Epithelial cell of prostate (primary cell): ENCODE data around the gene RDH5.
"Not testable (repeated sequence)": the region's sequence is repeated elsewhere in the genome, so short reads cannot be mapped to it uniquely, and the experiment has no call there.

ENCODE experiments used
- DNase-seq: peaks from one replicate; pipeline ENCODE4 v3.0.0-alpha.2; 2011; ENCODE audit warnings: low read depth, low spot score
- H3K27ac ChIP-seq: fragments of 450-650 bp; 2 replicates; pipeline ENCODE4 v1.5.1; 2017; ENCODE audit warnings: mild to moderate bottlenecking

RDH5 gene

DNA sequence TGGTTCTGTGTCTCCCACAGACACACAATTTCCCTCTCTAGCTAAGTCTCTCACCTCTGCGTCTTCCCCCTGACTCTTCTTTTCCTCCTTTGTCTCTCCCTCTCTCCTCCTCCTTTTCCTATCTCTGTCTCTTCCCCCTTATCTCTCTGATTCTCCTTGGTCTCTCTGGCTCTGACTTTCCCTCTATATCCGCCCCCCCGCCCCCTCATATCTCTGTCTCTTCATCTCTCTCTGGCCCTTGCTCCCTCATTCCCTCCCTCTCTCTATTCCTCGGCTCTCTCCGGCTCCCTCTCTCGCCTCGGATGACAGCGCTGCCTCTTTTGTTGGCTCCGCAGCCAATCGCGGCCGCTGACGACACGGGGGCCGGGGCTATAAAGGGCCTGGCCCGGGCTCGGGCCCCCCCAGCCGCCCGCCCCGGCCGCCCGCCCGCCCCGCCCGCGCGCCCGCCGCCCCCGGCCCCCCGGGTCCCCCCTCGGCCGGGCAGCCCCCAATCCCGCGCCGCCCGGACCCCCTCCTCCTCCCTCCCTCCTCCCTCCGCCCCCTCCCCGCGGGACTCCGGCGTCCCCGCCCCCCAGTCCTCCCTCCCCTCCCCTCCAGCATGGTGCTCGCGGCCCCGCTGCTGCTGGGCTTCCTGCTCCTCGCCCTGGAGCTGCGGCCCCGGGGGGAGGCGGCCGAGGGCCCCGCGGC is 22.7 kb downstream of the RDH5 start, which contains the start of gene GDF11:
TSS of gene GDF11 (plus strand) at position 404 of the 687 bp plus-strand sequence. CDS start at position 599, 195 bp downstream.
- no peak within 1 kb of the TSS for H3K27ac ChIP-seq
- no peak for DNase-seq

DNA sequence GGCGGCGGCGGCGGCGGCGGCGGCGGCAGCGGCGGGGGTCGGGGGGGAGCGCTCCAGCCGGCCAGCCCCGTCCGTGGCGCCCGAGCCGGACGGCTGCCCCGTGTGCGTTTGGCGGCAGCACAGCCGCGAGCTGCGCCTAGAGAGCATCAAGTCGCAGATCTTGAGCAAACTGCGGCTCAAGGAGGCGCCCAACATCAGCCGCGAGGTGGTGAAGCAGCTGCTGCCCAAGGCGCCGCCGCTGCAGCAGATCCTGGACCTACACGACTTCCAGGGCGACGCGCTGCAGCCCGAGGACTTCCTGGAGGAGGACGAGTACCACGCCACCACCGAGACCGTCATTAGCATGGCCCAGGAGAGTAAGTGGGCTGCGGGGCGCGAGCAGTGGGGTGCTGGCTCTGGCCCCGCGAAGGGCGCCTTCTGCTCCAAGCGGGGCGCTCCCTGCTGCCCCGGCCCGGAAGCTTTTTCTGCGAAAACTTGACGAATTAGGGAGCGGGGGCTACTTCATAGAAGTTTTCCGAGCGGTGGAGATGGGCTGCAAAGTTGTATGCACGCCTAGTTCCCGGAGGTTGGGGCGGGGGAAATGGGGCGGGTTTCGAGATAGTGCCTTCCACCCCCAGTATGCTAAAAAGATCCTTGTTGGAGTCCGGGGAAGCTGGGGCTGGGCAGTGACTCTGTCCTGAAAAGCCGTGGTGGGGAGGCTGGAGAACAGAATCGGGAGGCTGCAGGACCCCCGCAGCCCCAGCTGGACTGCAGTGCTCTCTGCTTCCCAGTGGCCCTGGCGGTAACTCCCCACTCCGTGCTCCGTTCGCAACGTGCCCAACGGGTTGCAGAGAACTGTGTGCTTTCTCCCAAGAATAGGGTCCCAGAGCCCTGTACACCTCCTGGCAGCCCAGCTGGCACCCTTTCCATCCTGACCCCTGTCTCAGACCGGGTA is 23.5 kb downstream of the RDH5 start:
- DNase-seq: no peak
- no peak overlapping the region for H3K27ac ChIP-seq

DNA sequence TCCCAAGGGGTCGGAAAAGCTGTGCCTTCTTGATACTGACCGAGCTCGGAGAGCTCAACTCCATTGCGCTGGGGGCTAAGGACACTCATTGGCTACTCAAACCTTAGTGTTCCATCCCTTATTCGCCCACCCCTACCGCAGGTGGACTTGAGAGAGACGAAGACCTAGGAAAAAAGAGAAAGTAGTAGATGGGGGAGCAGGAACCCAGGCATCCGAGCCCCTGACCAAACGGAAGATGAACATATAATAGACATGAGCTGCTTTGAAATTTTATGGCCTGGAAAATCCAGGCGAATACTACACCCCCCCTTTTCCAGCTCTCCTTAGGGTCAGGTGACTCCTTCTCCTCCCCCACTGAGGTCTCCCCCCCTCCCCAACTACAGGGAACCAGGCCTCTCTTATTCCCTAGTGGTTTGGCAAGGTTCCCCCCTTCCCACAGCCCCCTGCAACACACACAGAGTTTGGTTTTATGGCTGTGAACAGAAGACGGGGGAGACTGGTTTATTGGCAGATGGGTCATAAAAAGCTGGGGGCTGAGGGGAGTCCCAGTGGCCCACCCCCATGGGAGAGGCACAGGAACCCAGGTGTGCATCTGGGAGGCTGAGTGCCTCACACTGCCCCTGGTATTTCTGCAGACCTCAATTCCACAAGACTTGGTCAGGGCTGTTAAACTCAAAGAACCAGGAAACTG is 24.3 kb downstream of the RDH5 start:
- DNase-seq: no peak
- no peak overlapping the region for H3K27ac ChIP-seq

DNA sequence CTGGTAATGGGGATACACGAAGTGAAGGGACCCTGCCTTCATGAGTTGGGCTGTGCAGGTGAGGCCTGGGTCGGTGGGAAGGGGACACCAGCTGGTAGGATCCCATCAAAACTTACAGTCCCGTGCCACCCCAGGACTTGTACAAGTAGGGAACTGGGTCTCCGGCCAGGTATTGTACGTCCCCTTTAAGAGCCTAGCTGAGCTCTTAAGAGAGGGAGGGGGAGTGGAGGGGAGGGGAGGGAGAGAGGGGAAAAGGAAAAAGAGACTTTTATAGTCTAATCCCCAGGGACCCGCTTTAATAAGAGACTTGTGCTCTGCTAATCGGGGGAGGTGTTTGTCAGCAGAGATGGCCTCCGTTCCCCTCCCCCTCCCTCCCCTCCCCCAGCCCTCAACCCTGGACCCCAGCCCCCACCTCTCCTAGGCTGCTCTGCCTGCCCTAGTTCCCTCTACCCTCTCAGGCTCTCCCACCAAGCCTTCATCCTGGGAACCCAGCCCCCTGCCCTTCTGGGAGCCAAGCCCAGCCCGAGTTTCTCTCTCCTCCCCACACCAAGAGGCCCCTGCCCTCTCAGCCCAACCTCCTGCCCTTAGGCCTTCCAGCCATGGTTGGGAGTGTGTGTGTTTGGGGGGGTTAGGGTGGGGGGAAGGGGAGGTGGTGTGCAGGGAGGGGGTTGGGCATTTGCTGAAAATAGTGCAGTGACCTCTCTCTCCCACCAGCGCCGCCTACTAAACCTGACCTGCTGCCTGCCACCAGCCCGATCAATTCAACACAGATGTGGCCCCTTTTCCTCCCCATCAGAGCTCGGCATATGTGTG is 25.4 kb downstream of the RDH5 start:
- DNase-seq: no peak
- no peak overlapping the region for H3K27ac ChIP-seq

DNA sequence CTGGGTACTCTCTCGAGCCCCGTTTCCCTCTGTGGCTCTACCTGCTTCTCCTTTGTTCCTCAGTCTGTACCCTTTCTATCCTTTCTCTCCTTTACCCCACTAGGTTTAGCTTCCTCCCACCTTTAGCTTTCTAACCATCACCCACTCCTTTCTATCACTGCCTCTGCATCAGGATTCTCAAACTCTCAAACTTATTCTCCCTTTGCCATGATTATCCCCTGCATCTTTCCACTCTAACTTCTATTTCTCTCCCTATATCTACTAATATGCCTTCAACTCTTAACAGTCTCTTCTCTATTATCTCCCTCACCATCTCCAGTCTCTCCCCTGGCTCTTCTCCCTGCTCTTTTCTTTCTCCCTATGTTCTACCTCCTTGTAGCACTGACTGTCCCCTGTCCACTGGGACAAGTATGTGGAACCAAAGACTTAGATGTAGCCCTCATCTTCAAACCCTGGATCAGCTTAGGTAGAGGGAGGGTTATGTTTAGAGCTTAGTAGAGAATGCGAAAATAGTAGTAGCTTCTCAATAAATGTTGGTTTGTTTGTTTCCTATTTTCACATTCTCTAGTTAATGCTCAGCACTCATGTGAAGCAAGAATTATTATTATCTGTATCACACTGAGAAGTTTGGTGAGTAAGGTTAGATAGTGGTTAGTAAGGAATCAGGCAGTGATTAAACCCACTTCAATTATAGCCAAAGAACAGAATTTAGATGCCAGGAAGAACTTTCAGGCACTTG is 26.1 kb downstream of the RDH5 start:
- no peak for DNase-seq
- H3K27ac ChIP-seq: no peak overlapping the region

DNA sequence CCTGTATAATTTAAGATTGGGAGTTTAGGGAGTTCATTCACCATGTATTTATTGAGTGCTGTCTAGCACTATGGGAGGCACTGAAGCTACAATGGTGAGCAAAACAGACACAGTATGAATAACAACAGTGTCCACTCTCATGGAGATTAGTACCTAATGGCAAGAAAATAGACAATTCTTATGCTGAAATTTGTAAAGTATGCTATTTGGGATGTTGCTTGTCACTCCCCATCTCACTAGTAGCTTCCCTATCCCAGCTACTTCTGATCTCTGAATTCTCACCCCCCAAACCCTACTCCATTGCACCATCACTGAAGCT is 26.7 kb downstream of the RDH5 start:
- no peak overlapping the region for H3K27ac ChIP-seq
- no peak for DNase-seq

DNA sequence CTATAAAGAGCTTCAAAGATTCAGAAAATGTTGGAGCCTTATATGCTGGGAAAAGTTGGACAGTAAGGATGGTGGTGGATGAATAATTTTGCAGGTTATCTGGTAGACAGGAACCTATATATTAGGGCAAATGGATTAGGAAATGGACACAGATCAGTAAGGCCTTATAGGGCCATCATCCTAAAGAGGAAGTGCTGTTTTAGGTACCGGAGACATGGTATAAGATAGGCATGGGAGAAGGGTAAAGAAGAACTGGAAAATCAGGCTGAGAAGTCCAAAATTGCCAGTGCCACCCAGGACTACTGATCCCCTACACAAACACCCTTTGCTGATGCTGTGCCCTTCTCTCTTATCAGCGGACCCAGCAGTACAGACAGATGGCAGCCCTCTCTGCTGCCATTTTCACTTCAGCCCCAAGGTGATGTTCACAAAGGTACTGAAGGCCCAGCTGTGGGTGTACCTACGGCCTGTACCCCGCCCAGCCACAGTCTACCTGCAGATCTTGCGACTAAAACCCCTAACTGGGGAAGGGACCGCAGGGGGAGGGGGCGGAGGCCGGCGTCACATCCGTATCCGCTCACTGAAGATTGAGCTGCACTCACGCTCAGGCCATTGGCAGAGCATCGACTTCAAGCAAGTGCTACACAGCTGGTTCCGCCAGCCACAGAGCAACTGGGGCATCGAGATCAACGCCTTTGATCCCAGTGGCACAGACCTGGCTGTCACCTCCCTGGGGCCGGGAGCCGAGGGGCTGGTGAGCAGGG is 28.2 kb downstream of the RDH5 start:
- no peak for DNase-seq
- H3K27ac ChIP-seq: no peak overlapping the region

DNA sequence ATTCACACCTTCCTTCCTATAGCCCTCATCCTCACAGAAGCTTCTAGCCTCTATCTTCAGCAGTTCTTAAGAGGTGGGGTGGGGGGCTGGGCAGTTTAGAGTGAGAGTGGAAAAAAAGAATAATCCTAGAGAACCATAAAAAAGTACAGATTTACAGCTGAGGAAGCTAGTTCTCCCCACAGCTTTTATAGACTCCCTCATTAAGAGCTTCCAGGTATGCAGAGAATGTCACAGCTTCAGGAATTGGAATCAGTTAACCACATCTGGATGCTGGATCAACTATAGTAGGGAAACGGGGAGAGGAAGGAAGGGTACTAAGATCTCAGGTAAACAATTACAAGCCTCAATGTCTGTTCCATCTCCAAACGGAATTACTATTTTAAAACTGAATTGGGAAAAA is 35.1 kb downstream of the RDH5 start:
- DNase-seq: no peak

DNA sequence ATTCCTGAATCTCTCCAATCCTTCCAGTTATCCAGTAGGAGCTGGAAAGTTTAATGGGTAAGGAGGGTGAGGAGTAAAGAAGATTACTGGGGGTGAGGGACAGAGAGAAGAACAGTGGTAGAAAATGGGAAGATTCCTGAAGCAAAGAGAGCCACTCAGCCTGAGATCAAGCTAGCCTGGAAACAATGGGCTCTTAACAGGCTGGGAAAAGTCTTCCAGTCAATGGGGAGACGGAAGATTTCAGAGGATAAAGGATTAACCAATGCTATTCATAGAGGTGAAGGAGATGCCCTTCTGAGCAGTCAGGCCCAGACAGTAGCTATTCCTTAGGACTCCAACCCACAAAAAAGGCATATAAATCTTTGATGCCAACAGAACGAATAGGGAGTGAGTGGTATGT is 37.5 kb downstream of the RDH5 start:
- H3K27ac ChIP-seq: no peak overlapping the region

More for the DNA sequence above, 35.1 kb downstream of the RDH5 start:
- no peak overlapping the region for H3K27ac ChIP-seq

DNA sequence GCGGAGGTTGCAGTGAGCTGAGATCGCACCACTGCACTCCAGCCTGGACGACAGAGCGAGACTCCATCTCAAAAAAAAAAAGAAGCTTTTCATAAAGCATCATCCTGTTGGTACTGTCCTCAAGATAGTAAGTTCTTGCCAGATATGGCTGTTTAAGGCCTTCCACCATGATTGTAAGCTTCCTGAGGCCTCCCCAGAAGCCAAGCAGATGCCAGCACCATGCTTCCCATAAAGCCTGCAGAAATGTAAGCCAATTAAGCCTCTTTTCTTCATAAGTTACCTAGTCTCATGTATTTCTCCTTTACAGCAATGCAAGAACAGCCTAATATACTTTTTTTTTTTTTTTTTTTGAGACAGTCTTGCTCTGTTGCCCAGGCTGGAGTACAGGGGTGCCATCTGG is 38.4 kb downstream of the RDH5 start:
- H3K27ac ChIP-seq, DNase-seq: not testable (repeated sequence)

More for the DNA sequence above, 37.5 kb downstream of the RDH5 start:
- no peak for DNase-seq

DNA sequence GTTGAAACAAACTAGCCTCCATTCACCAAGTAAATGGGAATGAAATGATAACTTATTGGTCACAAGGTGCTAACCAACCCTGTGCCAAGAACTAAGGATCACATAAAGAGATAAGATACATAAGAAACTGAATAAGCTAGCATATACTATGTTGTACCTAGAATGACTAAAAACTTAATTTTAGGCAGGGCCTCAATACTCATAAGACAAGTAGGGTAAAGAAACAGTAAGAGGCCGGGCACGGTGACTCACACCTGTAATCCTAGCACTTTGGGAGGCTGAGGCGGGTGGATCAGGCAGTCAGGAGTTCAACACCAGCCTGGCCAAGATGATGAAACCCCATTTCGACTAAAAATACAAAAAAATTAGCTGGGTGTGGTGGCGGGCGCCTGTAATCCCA is 40.5 kb downstream of the RDH5 start:
- no peak for DNase-seq
- no peak overlapping the region for H3K27ac ChIP-seq

DNA sequence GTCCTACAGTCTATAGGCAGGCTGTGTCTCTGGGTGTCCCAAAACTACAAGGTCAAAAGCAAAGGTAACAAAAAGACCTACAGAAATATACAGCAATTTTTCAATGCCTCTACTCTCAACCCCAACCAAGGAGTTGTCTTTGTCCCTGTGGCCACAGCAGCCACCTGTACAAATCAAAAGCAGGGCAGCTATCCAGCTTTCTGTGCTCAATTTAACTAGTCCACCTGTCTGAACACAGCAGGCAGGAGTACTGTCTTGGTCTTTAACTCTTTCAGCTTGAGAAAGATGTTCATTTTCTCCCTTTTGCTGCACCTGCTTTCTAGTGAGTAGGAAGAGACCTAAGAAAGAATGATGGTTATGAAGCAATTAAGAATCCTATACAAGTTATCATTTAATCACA is 42.5 kb downstream of the RDH5 start:
- DNase-seq: no peak
- H3K27ac ChIP-seq: no peak overlapping the region

DNA sequence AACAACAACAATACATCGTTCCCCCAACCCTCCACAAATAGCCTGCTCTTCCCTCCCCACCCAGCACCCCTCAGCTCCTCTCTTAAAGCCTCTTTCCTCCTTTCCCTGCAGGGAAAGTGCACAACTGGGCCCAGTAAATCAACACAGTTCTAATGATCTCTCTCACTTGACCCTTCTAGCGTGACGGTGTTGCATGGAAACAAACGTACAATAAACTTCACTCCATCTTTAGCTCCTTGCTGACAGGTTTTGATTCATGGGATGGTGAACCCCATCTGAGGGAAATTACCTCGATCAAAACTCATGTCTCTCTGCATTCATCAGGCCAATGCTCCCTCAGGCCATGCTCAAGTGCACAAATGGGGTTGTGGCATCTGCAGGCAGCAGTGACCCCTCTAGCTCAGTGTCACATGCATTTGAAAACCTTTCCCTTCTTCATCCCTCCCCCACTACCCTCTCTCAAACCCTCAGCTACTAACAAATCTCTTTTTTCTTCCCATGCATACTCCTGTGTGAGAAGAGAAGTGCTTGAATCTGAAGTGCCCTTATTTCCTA is 45.6 kb downstream of the RDH5 start:
- no peak overlapping the region for H3K27ac ChIP-seq
- no peak for DNase-seq

DNA sequence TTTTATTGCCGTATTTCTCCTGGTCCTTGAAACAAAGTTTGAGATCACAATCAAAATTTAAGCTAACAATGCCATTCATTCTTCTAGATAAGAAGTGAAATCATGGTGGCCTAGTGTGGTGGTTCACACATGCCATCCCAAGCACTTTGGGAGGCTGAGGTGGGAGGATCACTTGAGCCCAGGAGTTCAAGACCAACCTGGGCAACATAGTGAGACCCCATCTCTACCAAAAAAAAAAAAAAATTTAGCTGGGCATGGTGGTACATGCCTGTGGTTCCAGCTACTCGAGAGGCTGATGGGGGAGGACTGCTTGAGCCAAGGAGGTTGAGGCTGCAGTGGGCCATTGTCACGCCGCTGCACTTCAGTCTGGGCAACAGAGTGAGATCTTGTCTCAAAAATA is 47.0 kb downstream of the RDH5 start:
- no peak for DNase-seq
- H3K27ac ChIP-seq: no peak overlapping the region

DNA sequence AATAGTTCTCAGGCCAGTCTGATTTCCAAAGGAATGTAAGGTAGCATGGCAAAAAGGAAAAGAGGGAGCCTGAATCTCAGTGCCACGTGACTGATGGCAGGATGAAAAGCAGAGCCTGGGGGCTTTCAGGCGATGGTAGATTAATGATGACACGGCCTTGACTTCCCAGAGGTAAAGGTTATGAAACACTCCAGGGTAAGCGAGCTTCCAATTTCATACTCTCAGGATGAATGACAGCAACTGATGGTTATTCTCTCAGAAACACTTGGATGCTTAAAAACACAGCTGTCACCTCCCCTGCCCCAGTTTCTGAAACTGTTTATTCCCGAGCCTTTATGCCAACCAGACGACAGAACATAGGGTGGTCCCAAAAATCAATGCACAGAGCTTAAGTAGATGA is 51.5 kb downstream of the RDH5 start:
- DNase-seq: no peak

More for the DNA sequence above, 51.5 kb downstream of the RDH5 start:
- H3K27ac ChIP-seq: no peak overlapping the region
